Measurements from ENCODE around the gene GNA14.
"Not testable (repeated sequence)": the region's sequence is repeated elsewhere in the genome, so short reads cannot be mapped to it uniquely, and the experiment has no call there.

Gene GNA14

DNA sequence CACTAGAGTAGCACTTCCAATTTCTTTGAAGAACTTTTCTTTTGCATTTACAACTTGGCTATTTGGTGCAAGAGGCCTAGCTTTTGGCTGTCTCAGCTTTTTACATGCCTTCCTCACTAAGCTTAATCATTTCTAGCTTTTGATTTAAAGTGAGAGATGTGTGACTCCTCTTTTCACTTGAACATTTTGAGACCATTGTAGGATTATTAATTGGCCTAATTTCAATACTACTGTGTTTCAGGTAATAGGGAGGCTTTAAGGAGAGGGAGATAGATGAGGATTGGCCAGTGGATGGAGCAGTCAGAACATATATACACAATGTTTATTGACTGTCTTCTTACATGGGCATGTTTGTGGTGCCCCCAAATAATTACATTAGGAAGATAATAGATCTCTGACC lies 161.7 kb downstream of the GNA14 start:
- DNase-seq = no peak

DNA sequence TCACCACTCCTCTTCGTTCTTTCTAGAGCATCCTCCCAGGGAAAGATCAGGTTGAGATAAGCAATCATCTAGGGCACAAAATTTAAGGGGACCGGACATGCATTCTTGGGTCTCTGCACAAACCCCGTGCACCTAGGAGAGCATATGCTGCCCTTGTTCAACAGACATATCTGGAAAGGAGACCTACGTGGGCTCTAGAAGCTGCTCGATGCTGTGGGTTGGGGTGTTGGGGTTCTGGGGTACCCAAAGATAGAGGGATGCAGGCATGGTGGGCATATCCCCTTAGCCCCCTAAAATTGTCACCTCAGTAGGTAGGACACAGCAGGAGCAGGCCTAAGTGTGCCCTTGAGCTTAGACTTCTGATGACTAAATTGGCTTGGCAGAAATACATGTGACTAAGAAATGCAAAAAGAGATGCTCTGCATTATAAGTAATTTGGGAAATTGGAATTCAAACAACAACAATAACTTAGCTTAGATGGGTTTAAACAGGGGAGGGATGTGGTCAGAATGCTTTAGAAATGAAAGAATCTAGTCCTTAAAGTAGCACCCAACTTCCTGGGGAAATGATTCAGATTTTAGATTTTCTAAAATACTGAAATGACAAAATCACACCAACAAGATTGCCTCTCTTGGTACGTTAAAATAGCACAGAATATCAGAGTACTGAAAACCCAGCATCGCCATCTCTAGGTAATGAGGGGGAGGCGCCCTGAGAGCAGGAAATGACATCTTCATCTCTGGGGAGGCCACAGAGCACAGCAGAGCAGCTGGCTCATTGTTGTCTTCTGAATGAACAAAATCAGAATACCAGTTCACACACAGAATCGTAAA lies 172.3 kb downstream of the GNA14 start:
- DNase-seq = peak; percentile 23 to 42

DNA sequence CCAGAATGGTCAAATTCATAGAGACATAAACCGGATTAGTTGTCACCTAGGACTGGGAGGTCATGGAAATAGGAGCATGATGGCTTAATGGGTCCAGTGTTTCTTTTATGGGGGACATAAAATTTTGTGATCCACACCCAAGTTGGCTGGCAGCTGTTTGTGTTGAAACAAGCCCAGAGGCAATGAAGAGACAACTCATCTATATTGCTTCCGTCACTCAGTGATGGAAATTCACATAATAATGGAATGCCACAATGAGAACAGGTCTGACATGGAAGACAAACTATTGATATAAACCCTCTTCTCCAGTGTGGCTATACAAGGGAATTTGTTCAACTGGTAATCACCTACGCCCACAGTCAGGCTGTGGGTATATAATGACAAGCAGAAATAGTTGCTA lies 173.2 kb downstream of the GNA14 start:
- DNase-seq = no peak

DNA sequence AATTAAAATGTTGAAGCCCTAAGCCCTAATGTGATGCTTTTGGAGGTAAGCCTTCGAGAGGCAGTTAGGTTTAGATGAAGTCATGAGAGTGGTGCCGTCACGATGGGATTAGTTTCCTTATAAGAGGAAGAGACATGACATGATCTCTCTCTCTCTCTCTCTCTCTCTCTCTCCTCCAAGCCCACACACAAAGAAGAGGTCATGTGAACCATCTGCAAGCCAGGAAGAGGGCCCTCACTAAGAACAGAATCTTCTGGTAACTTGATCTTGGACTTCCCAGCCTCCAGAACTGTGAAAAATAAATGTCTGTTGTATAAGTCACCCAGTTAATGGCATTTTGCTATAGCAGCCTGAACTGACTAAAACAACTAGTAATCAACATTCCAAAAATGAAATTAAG lies 175.5 kb downstream of the GNA14 start:
- DNase-seq = no peak

DNA sequence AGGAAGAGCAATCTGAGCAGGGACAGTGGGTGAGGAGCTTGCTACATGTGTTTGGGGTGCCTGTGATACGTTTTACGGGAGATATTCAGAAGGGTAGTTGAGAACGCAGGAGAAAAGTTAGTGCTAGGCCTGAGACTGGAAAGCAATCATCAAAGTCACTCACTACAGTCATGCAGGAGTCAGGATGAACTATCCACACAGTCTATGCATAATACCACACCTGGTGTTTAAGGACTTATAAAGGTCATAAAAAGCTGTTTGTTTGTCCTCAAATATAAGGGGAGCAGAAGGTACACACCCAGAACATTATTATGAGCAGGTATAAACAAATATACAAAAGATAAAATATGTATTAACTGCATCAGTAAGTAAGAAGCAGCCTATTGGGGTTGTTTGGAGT lies 176.6 kb downstream of the GNA14 start:
- DNase-seq = no peak

DNA sequence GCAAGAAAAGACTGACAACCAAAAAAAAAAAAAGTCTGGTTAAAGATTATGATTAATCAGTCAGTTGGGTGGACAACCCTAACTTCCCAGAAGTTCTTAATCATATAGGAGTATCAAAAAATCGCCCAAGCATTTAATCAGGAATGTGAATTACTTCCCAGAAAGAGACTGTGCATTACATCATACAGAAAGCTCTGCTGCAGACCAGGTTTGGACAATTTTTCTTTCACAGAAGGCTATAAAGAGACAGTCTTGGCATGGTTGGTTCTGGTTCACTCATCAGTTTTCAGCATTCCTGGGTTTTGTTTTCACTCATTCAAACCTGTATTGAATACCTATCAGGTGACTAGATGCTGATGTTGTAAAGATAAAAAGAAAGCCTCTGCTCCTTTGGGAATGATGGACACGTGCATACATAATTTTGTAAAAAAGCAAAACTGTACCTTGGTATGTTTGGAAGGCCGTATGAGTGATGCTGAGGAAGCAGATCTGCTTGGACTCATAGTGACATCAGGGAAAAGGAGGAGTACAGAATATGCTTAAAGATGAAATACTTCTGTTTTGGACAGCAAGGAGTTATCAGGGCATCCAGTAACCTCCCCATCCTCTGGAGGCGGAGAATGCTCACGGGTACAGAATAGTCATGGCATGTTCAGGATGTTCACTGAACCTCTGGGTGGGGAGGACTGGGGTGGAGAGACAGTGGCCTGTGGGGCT lies 178.4 kb downstream of the GNA14 start:
- no peak for DNase-seq

DNA sequence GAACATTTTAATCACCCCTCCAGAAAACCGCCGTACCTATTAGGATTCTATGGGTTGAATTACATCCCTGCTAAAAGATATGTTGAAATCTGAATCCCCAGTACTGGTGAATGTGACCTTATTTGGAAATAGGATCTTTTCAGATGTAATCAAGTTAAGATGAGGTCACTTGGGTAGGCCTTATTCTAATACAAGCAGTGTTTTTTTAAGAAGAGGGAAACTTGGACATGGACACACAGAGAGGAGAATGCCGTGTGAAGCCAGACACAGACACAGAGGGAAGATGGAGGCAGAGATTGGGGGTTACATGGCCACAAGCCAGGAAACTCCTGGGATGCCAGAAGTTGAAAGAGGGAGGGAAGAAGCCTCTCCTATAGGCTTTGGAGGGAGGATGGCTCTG lies 183.5 kb downstream of the GNA14 start:
- no peak for DNase-seq

DNA sequence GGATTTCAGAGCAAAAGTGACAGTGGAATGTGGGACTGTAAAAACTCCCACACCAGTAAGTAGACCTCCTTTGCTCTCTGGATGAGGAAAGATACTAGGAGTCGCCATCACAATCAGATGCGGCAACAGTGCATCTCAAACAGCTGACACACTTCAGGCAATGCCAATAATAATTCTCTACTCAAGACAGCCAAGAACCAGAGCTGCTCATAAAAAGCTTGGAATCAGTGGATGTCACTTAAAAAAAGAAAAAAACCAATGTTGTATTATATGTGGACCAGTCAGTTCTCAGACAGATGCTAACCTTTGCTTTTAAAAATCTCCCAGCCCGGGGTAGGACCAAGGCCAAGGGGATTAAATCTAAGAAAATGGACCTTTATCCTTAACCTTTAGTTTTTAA lies 185.0 kb downstream of the GNA14 start:
- DNase-seq = no peak

DNA sequence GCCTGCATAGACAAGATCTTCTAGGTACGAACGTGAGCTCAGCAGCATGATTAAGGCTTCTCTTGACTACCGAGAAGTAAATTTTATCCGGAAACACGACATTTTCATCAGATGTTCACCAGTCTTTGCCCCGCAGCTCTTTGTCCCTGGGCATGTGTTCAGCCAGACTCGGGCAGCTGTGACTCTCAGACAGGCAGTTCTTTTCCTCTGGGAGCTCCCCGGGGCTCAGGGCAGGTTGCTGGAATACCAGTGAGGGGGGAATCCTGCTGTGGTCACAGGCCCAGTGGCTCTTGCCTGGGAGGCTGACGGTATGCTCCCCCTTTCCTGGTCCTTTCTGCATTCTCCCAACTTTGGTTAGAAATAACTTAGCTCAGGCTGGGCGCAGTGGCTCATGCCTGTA lies 186.1 kb downstream of the GNA14 start:
- no peak for DNase-seq

DNA sequence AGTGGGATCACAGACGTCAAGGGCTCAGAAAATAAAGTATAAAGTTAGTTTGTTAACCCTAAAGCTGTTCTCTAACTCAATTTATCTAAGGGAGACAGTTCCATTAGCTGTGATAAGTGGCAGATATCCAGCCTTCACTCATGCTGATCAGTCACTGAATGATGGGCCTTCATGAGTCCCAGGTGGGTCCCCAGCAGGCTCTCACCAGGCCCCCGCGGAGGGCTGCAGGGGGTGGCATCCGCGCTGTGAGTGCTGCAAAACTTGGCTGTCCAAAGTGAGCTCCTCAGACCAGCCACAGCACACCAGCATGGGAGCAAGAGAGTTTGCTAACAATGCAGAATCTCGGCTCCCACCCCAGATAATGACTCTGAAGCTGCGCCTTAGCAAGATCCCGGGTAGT lies 187.2 kb downstream of the GNA14 start:
- no peak for DNase-seq

DNA sequence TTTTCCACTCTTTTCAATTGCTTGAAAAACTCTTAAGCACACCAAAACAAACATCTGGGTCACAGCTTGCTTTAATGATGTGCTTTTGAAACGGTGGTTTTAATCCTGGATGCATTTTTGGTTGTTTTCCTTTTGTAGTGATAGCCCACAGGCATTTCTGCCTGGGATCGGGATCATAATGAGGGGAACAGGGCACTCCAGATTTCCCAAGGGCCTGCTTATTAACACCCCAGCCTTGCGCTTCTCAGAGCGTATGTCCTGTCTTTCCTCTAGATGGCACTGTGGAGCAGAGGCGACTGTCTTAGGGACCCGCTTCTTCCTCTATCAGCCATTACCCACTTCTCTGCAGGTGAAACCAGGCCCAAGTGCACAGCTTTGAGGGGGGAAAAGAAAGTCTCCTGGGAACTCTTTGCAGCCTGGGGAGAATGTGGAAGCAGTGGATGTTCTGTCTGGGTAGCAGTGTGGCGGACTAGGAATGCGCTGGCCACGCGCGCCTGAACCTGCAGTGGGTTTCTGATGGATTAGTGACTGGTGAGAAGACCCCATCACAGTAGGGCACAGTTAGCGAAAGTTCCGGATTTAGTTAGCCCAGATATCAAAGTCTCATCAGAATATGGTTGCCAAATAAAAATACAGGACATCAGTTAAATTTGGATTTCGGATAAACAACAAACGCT lies 190.1 kb downstream of the GNA14 start:
- peak; percentile 58 for DNase-seq

DNA sequence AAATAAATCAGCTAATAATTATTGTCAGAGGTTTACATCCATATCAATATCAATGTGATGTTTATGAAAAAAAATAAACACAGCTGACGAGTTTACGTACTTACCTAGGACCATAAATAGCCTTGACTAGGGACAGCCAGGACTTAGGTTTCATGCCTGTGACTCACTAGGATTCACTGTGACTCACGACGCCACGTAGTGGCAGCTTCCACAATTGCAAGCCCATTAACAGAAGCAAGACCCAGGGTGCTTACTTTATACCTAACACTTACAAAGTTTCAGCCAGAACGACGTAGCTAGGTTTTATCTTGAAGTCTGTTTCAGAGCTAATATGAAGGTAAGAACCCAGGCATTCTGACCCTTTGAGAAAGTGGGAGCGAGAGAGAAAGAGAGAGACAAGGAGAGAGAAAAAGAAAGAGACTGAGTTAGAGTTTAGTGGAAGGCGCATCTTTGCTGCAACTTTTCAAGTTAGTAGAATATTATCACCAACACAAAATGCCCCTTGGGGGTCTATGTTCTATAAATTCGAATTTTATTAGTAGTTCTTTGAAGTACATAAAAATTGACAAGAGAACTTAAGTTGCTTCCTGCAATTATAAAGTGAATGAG lies 191.2 kb downstream of the GNA14 start:
- DNase-seq = peak; percentile 78 to 82

DNA sequence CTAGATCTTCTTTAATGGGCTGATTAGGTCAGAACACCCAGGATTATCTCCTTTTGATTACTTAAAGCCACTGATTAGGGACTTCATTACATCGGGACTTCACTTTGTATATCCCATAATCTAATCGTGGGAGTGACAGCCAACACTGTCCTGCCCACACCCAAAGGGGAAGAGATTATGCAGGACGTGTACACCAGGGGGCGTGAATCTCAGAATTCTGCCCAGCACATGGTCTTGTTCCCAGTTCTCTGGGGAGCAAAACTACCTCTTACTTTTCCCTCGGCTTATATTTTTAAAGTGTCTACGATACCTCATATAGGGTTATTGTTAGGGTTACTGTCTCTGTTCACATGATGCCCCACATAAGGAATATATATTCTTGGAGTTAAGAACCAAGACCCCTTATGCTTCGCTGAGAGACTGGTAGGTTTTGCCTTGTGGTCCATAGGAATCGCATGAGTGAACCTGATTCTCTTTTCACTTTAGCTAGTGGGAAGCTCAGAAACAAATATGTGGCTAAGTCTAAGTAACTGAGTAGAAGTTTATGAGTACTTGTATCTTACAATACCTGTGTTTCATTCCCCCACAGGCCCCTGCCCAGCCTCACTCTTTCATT lies 192.7 kb downstream of the GNA14 start:
- peak; percentile 23 to 41 for DNase-seq

DNA sequence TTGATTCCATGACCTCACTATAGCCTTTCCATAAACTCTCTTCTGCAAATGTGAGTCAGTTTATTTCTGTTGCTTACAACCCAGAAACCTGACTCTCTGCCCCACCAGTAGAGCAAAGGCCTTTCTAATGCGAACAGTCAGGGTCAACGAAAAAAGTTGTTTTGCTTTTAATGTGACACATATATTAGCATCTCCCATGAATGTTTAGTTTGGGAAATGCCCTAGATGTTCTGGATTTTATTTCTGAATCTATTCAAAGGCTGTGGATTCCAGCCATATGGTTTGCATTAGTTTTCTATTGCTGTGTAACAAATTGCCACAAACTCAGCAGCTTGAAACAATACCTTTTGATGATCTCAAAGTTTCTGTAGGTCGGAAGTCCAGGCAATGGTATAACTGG lies 193.5 kb downstream of the GNA14 start:
- no peak for DNase-seq

DNA sequence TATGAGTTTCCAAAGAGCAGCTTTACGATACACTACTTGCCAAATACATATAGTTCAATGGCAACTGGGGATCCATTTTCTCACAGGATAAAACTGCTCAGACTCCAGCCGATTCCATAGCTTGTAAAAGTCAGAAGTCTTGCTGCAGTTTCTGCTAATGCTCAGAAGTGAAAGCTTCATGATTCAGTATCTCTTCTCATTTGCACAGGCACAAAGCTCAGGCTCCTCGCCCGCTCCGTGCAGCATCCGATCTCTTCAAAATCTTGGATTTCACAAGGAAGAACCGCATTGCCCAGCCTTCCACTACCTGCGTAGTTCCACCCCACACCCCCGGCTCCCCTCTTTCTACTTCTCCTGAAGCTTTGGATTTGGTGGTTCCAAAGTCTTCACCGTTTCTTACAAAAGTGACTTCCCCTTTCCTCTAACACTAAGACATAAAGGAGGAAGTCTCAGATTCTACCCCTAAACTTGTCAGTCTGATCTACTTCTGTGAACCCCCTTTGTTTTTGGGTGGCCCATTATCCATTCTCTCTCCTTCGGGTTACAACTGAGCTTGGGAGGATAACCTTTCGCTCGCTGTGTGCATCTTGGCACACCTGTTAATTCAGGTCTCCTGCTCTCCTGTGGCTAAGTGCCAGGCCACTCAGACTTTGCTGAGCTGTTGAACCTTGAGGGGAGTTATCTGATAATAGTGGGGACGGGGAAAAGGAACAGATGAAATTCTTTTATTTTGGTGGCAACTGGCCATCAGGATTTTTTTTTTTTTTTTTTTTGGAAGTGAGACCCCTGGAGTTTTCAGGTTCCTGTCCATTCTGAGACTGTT lies 194.1 kb downstream of the GNA14 start:
- DNase-seq = no peak

DNA sequence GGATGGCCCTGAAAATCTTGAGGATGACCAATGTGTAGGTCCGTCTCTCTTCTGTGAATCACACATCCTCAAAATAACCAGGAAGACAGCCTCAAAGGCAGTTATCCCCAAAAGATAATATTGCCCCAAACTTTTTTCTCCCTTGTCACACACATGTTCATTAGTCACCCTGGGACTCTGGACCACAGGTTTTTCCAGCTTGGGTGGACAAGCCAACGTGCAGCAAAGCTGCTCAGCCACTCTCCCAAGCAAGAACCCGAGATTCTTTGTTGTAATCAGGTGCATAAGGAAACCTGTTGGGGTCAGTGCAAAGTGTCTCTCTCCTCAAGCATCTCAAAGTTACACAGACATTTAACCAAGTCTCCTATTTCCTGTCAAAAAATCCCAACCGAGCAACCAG lies 196.6 kb downstream of the GNA14 start:
- no peak for DNase-seq

DNA sequence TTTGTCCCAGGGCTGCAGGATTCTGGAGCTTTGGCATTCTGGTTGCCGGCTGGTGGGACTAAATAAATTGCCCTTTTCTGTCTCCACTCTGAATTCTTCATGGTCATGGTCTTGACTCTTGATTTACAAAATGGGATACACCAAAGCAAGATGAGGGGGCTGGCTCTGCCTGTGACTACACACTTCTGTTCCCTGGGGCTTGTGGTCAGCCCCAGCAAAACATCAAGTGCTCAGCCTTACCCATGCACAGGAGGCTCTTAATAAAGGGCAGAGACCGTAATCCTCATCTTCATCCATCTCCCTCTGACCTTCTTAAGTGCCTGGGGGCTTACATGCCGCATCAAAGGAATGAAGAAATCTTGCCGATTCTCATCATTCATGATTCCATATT lies 198.0 kb downstream of the GNA14 start:
- no peak for DNase-seq

DNA sequence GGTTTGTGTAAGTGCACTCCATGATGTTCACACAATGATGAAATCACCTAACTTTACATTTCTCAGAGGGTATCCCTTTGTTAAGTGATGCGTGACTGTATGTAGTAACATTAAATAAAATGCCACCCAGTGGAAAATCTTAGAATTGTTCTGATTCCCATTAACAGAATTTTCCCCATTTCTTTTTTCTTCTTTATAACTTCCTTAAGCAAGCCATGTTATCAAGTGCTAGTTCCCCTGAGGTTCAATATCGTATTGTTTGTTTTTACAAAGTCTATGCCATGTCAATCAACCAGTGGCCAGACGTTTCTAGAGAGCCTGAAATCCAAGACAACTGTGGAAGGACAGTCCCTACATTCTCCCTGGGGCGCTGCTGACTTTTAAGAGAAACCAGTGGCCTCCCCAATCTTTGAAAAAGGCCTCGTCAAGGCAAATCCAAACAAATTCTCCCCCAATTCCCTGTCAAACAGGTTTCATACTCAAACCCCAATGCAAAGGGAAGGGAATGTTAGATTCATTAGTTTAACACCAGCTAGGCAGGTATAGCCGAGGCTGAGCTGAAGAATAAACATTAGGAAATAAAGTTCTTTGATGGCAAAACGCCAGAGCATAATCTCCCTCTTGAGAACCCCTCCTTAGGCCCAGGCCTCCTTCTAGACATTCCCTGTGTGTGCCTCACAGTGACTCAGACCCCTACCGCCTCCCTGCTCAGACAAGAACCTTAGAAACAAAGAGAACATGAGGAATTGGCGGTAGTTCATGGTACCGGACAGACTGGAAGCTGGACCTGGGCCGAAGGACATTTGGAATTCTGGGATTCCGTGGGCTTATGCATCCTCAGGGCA lies 198.7 kb downstream of the GNA14 start:
- no peak for DNase-seq

DNA sequence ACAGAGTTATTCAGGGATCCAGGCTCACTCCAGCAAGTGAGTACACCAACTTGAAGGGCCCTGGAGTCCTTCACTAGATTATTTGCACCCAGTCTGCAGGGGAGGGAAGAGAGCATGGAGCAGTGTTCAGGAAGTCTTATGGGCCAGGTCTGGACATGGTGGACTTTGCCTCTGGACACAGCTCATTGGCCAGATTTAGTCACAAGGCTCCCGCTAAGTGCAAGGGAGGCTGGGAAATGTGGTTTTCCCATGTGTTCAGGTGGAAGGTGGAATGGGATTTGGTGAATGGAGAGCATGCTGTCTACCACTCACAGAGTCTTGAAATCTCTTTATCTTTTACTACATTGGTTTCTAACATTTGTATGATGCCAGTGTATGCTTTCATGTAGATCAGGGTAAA lies 200.5 kb downstream of the GNA14 start:
- DNase-seq = no peak

DNA sequence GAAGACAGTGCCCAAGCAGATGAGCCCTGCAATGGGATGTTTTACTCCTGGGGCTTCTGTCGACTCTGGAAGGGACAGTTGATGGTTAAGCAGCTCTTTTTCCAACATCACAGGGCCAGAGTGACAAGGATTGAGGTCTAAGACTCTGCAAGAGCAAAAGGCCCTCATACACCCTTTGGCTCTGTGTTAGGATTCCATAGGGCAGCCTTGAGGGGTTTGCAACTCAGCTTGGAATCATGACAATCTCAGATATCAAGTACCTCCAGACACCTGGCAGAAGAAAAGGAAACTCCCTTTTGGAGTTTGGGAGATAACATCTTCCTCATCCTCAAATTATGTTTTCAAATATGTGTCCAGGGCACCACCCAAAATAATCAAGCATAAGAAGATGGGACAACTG lies 205.7 kb downstream of the GNA14 start:
- no peak for DNase-seq

DNA sequence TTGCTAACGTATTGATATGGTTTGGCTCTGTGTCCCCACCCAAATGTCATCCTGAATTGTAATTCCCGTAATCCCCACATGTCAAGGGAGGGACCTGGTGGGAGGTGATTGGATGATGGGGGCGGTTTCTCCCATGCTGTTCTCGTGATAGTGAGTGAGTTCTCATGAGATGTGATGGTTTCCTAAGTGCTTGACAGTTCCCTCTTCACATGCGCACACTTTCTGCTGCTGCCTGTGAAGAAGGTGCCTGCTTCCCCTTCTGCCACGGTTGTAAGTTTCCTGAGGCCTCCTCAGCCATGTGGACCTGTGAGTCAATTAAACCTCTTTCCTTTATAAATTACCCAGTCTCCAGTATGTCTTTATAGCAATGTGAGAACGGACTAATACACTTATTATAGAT lies 207.0 kb downstream of the GNA14 start:
- DNase-seq = not testable (repeated sequence)

Data from stimulated activated CD4-positive, alpha-beta T cell treated with anti-CD3 and anti-CD28 coated beads, Interleukin-2, amount 100 ng/mL, for 48 hours (primary cell).